NCI-H69 (cell line): Measurements from ENCODE around the gene OR52J3.

ENCODE experiments used
- DNase-seq: peaks from one replicate; lab custom pipeline; 2025; lab: John Stamatoyannopoulos, UW

OR52J3 gene

DNA sequence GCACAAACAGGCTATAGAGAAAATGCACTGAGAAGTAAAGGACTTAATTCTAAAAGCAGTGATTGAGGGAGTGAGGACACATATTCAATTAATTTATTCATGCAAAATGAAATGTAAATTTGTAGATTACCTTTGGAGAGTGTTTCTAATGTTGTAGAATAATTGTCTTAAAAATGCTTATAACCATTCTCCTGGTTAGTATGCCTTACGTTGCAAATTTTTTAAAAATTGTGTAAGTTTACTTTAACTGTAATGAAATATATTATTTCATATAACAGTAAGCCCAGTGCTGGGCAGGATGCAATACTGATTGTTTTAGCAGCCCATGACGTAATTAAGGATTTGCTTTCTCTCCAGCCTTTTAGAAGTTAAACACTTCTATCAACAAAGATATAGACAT, 49.7 kb downstream of the OR52J3 start:
- DNase-seq = no peak
